Measurements from ENCODE around the gene EVC2.

- TF ChIP-seq POLR2AphosphoS5 (IDR thresholded peaks at IDR 0.05; ENCODE audit: low read depth, low read length) (no peak), SIN3A (IDR thresholded peaks at IDR 0.05; ENCODE audit: borderline replicate concordance, insufficient read depth, low read depth, low read length) (no peak), CTCF (IDR thresholded peaks at IDR 0.05) (no peak), REST (IDR thresholded peaks at IDR 0.05; ENCODE audit: insufficient read depth in 1 of 2, low read depth in 2 of 2, low read length in 1 of 2) (no peak)
Observed at GRCh38 chr4:5651089-5651488, 57.3 kb downstream of the EVC2 start.
